Stimulated activated CD8-positive, alpha-beta memory T cell treated with anti-CD3 and anti-CD28 coated beads, Interleukin-15, amount 100 ng/mL, for 24 hours (primary cell): Measurements from ENCODE around the gene ACTL8.

Experiments
- DNase-seq: peaks from one replicate; pipeline ENCODE4 v3.0.0-alpha.2; 2020; ENCODE audit warnings: low read depth

Gene ACTL8

GRCh38 chr1:17772615-17773212 lies 17.6 kb downstream of the ACTL8 start:
- DNase-seq = no peak

GRCh38 chr1:17773591-17774326 lies 18.6 kb downstream of the ACTL8 start:
- DNase-seq = no peak

GRCh38 chr1:17774452-17774851 lies 19.3 kb downstream of the ACTL8 start:
- no peak for DNase-seq

GRCh38 chr1:17775796-17776195 lies 20.7 kb downstream of the ACTL8 start:
- no peak for DNase-seq

- no peak for DNase-seq
Measured at GRCh38 chr1:17776426-17776825, 21.3 kb downstream of the ACTL8 start.

- DNase-seq = no peak
Measured at GRCh38 chr1:17777330-17777729, 22.2 kb downstream of the ACTL8 start.

GRCh38 chr1:17777818-17778217 lies 22.7 kb downstream of the ACTL8 start:
- no peak for DNase-seq

- no peak for DNase-seq
Measured at GRCh38 chr1:17780916-17781315, 25.8 kb downstream of the ACTL8 start.

- no peak for DNase-seq
Measured at GRCh38 chr1:17789926-17790325, 34.8 kb downstream of the ACTL8 start.

GRCh38 chr1:17790383-17791054 lies 35.4 kb downstream of the ACTL8 start:
- DNase-seq = no peak

- DNase-seq = no peak
Measured at GRCh38 chr1:17791055-17791390, 35.9 kb downstream of the ACTL8 start.

- DNase-seq = no peak
Measured at GRCh38 chr1:17791480-17791879, 36.3 kb downstream of the ACTL8 start.

- no peak for DNase-seq
Measured at GRCh38 chr1:17792421-17792820, 37.3 kb downstream of the ACTL8 start.

- no peak for DNase-seq
Measured at GRCh38 chr1:17795081-17795809, 40.1 kb downstream of the ACTL8 start.

GRCh38 chr1:17795836-17796645 lies 40.9 kb downstream of the ACTL8 start:
- no peak for DNase-seq

GRCh38 chr1:17797478-17797877 lies 42.3 kb downstream of the ACTL8 start:
- no peak for DNase-seq

GRCh38 chr1:17798011-17798410 lies 42.9 kb downstream of the ACTL8 start:
- DNase-seq = no peak

GRCh38 chr1:17798799-17799382 lies 43.8 kb downstream of the ACTL8 start:
- no peak for DNase-seq

GRCh38 chr1:17799642-17800041 lies 44.5 kb downstream of the ACTL8 start:
- DNase-seq = no peak

- DNase-seq = no peak
Measured at GRCh38 chr1:17802164-17802563, 47.0 kb downstream of the ACTL8 start.

GRCh38 chr1:17802945-17803344 lies 47.8 kb downstream of the ACTL8 start:
- DNase-seq = no peak
